B cell (primary cell): ENCODE results near the gene TMEM233. TPM values are rescaled to one million over a fixed set of nuclear protein-coding genes. Genes with fewer than 3 reads are reported as not detected.

Experiments
- ATAC-seq: fragments of 200-7000 bp; cut with Tn5 transposase; one replicate; pipeline ENCODE4 v1.10.0; 2021; ENCODE audit warnings: low read depth, mild to moderate bottlenecking, moderate number of reproducible peaks, moderate library complexity
- CTCF ChIA-PET: fragments of 350-600 bp; sonication (Branson Sonifier 250); formaldehyde crosslinking; loops from one replicate; lab custom pipeline; 2021; ENCODE audit warnings: antibody characterized with exemption, inconsistent platforms; lab: Charles Lee
- POLR2A ChIA-PET: fragments of 350-600 bp; sonication (Branson Sonifier 250); formaldehyde crosslinking; loops from one replicate; lab custom pipeline; 2021; ENCODE audit warnings: antibody characterized with exemption; lab: Charles Lee
- DNase-seq: peaks from one replicate; pipeline ENCODE4 v3.0.0; 2013
- H2AFZ ChIP-seq: 2 replicates; pipeline ENCODE4 v1.6.1; 2012; ENCODE audit warnings: mild to moderate bottlenecking, low read depth, low read length; ENCODE audit not compliant: insufficient read depth, poor library complexity, severe bottlenecking
- H3K27ac ChIP-seq, 2 donors: 1 replicate in 1 of 2; 2 replicates in 1 of 2; pipeline ENCODE4 v1.5.1; 2012 to 2013; ENCODE audit warnings: low read length in 2 of 2, mild to moderate bottlenecking in 2 of 2, moderate library complexity in 1 of 2
- H3K27me3 ChIP-seq, 4 experiments: fragments of 200-600 bp in 1 of 4; sonication (generic) in 1 of 4; replicated peaks in 1 of 4; 1 replicate in 2 of 4; 2 replicates in 2 of 4; pipeline versions ENCODE4 v1.6.1 to v1.7.0; 2013 to 2016; ENCODE audit warnings: low read length in 3 of 4, mild to moderate bottlenecking in 2 of 4, mixed read lengths in 1 of 4, moderate library complexity in 1 of 4; ENCODE audit not compliant: insufficient read depth in 4 of 4, control insufficient read depth in 3 of 4; ENCODE audit errors: control extremely low read depth in 1 of 4
- H3K36me3 ChIP-seq, 2 experiments: replicated peaks in 1 of 2; 1 replicate in 1 of 2; 2 replicates in 1 of 2; pipeline versions ENCODE4 v1.6.1 to v1.7.1; 2013; ENCODE audit warnings: low read length in 1 of 2; ENCODE audit not compliant: insufficient read depth in 2 of 2, control insufficient read depth in 1 of 2; ENCODE audit errors: control extremely low read depth in 1 of 2, extremely low read depth in 1 of 2
- H3K4me1 ChIP-seq, 2 donors: fragments of 200-600 bp in 1 of 2; sonication (generic) in 1 of 2; 1 replicate in 1 of 2; 2 replicates in 1 of 2; pipeline versions ENCODE4 v1.5.1 to v1.6.1; 2013 to 2017; ENCODE audit warnings: low read length in 2 of 2; ENCODE audit not compliant: control insufficient read depth in 2 of 2, insufficient read depth in 2 of 2
- H3K4me2 ChIP-seq: replicated peaks from 2 replicates; pipeline ENCODE3; 2012; ENCODE audit warnings: mild to moderate bottlenecking, low read depth, low read length; ENCODE audit not compliant: poor library complexity, severe bottlenecking
- H3K4me3 ChIP-seq, 5 experiments: fragments of 200-600 bp in 1 of 5; sonication (generic) in 1 of 5; 1 replicate in 3 of 5; 2 replicates in 2 of 5; pipeline versions ENCODE4 v1.5.1 to v1.7.0; 2011 to 2016; ENCODE audit warnings: low read length in 4 of 5, mild to moderate bottlenecking in 4 of 5, low read depth in 2 of 5, control low read depth in 1 of 5, moderate library complexity in 1 of 5; ENCODE audit not compliant: insufficient read depth in 1 of 5; ENCODE audit errors: control extremely low read depth in 1 of 5, extremely low read depth in 1 of 5
- H3K79me2 ChIP-seq: fragments of 200-600 bp; sonication (generic); one replicate; pipeline ENCODE4 v1.6.0; 2016; ENCODE audit warnings: low read length; ENCODE audit not compliant: control insufficient read depth, insufficient read depth
- H3K9ac ChIP-seq: fragments of 200-600 bp; sonication (generic); 2 replicates; pipeline ENCODE4 v1.6.1; 2017; ENCODE audit warnings: mild to moderate bottlenecking, low read length, moderate library complexity
- H3K9me3 ChIP-seq, 3 donors: one replicate each; pipeline versions ENCODE4 v1.6.1 to v1.7.1; 2013; ENCODE audit warnings: low read length in 2 of 3; ENCODE audit not compliant: control insufficient read depth in 2 of 3, insufficient read depth in 1 of 3; ENCODE audit errors: control extremely low read depth in 1 of 3
- H4K20me1 ChIP-seq: 2 replicates; pipeline ENCODE4 v1.6.0; 2012; ENCODE audit warnings: mild to moderate bottlenecking, low read length; ENCODE audit not compliant: insufficient read depth, control insufficient read depth, poor library complexity, severe bottlenecking
- H3K27ac Mint-ChIP-seq: one replicate; pipeline ENCODE4 v1.8.0; 2021; ENCODE audit warnings: mixed read lengths
- H3K27me3 Mint-ChIP-seq: one replicate; pipeline ENCODE4 v1.8.0; 2021; ENCODE audit warnings: mixed read lengths
- H3K4me1 Mint-ChIP-seq: one replicate; pipeline ENCODE4 v1.8.0; 2021; ENCODE audit warnings: mixed read lengths
- H3K4me3 Mint-ChIP-seq: one replicate; pipeline ENCODE4 v1.8.0; 2021; ENCODE audit warnings: mixed read lengths
- H3K9me3 Mint-ChIP-seq: one replicate; pipeline ENCODE4 v1.8.0; 2022; ENCODE audit warnings: mixed read lengths; ENCODE audit not compliant: insufficient read depth
- EZH2 ChIP-seq: IDR thresholded peaks from 2 replicates; pipeline ENCODE4 v1.6.1; 2012; ENCODE audit warnings: borderline replicate concordance, low read depth, mild to moderate bottlenecking, moderate library complexity, low read length; ENCODE audit not compliant: insufficient read depth, poor library complexity, severe bottlenecking
- WGBS: methylation state at CpG from one replicate; pipeline ENCODE4 v1.1.5; 2013; ENCODE audit warnings: missing lambda C conversion rate; ENCODE audit not compliant: insufficient coverage; 5-methylcytosine and 5-hydroxymethylcytosine counted together
- intact Hi-C: fragments of 100-400 bp; cut with micrococcal nuclease; formaldehyde crosslinking; loops from one replicate; pipeline ENCODE4 v1.10.0; 2022
- polyA plus RNA-seq: library from polyadenylated mRNA; depleted of rRNA; stranded (reverse); fragments of >200 nt; gene quantifications from 2 replicates; pipeline ENCODE4 v1.2.3, GENCODE V29; 2012
- total RNA-seq, 2 donors: library from RNA; stranded (reverse); fragments of 120-200 nt in 1 of 2; gene quantifications; 1 replicate in 1 of 2; 2 replicates in 1 of 2; pipeline versions ENCODE4 v1.2.3 to v1.2.4, GENCODE V29; 2013 to 2022
- TF ChIP-seq, protein P1 (sequence below): fragments of 200-600 bp; IDR thresholded peaks from one replicate; pipeline ENCODE4 v1.8.0; 2022; ENCODE audit warnings: antibody characterized with exemption, mild to moderate bottlenecking

TMEM233 gene
- total and polyA plus RNA-seq, 2 donors (not counting 1 experiment from before 2014, with no cell fraction given) = not detected

DNA sequence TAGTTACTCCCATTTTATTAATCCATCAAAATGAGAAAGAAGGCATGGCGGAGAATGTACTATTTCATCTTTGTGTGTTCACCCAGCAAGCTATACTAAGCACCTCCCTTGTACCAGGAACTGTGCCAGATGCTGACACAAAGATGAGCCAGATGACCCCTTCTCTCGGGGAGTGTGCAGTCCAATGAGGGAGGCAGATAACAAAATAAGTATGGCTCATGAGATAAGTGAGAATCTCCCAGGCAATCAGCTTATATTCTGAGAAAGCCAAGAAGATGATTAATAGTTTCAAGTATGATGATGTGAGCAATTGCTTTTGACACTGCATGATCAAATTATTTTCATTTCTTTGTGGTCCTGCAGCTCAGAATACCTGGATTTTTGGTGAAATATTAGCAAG, 1.3 kb upstream of the TMEM233 start:
- intact Hi-C loops = no loop called here
- DNase-seq (no peak), ATAC-seq (no peak)
- Histone ChIP-seq H3K4me2 (no peak overlapping the region), H4K20me1 (no peaks in the 10 kb centered on the region), H3K9me3 (peaks cover 0 to 8% (median 0%) of the 10 kb centered on the region in 3 donors), H3K4me1 (no peaks in the 10 kb centered on the region), H2AFZ (no peak overlapping the region), H3K9ac (no peak overlapping the region), H3K27ac (no peak overlapping the region), H3K36me3 (no peaks in the 10 kb centered on the region), H3K27me3 (peaks cover 0 to 44% (median 19%) of the 10 kb centered on the region in 4 experiments), H3K4me3 (no peak overlapping the region), H3K79me2 (no peaks in the 10 kb centered on the region)
- TF ChIP-seq, protein P1, sequence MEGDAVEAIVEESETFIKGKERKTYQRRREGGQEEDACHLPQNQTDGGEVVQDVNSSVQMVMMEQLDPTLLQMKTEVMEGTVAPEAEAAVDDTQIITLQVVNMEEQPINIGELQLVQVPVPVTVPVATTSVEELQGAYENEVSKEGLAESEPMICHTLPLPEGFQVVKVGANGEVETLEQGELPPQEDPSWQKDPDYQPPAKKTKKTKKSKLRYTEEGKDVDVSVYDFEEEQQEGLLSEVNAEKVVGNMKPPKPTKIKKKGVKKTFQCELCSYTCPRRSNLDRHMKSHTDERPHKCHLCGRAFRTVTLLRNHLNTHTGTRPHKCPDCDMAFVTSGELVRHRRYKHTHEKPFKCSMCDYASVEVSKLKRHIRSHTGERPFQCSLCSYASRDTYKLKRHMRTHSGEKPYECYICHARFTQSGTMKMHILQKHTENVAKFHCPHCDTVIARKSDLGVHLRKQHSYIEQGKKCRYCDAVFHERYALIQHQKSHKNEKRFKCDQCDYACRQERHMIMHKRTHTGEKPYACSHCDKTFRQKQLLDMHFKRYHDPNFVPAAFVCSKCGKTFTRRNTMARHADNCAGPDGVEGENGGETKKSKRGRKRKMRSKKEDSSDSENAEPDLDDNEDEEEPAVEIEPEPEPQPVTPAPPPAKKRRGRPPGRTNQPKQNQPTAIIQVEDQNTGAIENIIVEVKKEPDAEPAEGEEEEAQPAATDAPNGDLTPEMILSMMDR = no peak
- no peak for TF ChIP-seq EZH2
- ChIA-PET CTCF (no interaction called here), POLR2A (interaction anchor here (0.7 kb wide), 1 partner anchor 142 kb away, joined by 3 read pairs; no protein-coding TSS in a partner anchor)
- WGBS = no CpG with 5 or more reads among the region's 2 CpGs
- Mint-ChIP-seq H3K4me3 (no peak overlapping the region), H3K9me3 (no peaks in the 10 kb centered on the region), H3K4me1 (peaks cover 4% of the 10 kb centered on the region), H3K27ac (no peak overlapping the region), H3K27me3 (peaks cover 58% of the 10 kb centered on the region)

DNA sequence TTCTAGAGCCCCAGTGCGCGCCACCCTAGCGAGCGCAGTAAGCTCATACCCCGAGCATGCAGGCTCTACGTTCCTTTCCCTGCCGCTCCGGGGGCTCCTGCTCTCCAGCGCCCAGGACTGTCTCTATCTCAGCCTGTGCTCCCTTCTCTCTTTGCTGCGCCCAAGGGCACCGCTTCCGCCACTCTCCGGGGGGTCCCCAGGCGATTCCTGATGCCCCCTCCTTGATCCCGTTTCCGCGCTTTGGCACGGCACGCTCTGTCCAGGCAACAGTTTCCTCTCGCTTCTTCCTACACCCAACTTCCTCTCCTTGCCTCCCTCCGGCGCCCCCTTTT, 791 bp downstream of the TMEM233 start:
- ChIA-PET CTCF (no interaction called here), POLR2A (no interaction called here)
- Mint-ChIP-seq H3K4me3 (no peak overlapping the region), H3K9me3 (no peaks in the 10 kb centered on the region), H3K27me3 (peaks cover 68% of the 10 kb centered on the region), H3K4me1 (peaks cover 4% of the 10 kb centered on the region), H3K27ac (no peak overlapping the region)
- no peak for TF ChIP-seq EZH2
- no peak overlapping the region for H3K4me2 ChIP-seq
- H3K27me3 ChIP-seq = peaks cover 0 to 53% (median 30%) of the 10 kb centered on the region in 4 experiments
- H3K9ac ChIP-seq = no peak overlapping the region
- H2AFZ ChIP-seq = no peak overlapping the region
- H4K20me1 ChIP-seq = no peaks in the 10 kb centered on the region
- DNase-seq = no peak
- no peaks in the 10 kb centered on the region for H3K36me3 ChIP-seq
- no peaks in the 10 kb centered on the region for H3K4me1 ChIP-seq
- WGBS = 4% methylated on average over 22 of the region's 22 CpGs
- no peak overlapping the region for H3K27ac ChIP-seq
- no peak for ATAC-seq
- intact Hi-C loops = no loop called here
- no peaks in the 10 kb centered on the region for H3K79me2 ChIP-seq
- H3K4me3 ChIP-seq = no peak overlapping the region
- H3K9me3 ChIP-seq = peaks cover 0 to 8% (median 0%) of the 10 kb centered on the region in 3 donors
